ENCODE data around the gene LRMDA. TPM values are rescaled to one million over a fixed set of nuclear protein-coding genes. Genes with fewer than 3 reads are reported as not detected.

Gene LRMDA
- polyA plus RNA-seq, 2 of the 4 experiments (the other 2 are of a cell fraction) = 4.6 to 5.2 TPM

- ChIA-PET CTCF (no interaction called here), POLR2A (no interaction called here)
- ATAC-seq (no peak), FAIRE-seq (no peak), DNase-seq (ENCODE audit: low read depth in 1 of 2, low spot score in 1 of 2) (no peak)
- Histone ChIP-seq H3K27ac (no peak overlapping the region), H3K9me3 (no peaks in the 10 kb centered on the region), H3K4me3 (no peak overlapping the region), H3K4me1 (no peaks in the 10 kb centered on the region), H3K4me2 (no peak overlapping the region)
- TF ChIP-seq TFCP2L1 (CRISPR knock-in tag; IDR thresholded peaks at IDR 0.05) = no peak
- no peak for TF ChIP-seq NPAS2 (CRISPR knock-in tag; IDR thresholded peaks at IDR 0.05; ENCODE audit: borderline replicate concordance)
- TF ChIP-seq PBX3 (IDR thresholded peaks at IDR 0.05) = no peak
- TF ChIP-seq, protein P1, sequence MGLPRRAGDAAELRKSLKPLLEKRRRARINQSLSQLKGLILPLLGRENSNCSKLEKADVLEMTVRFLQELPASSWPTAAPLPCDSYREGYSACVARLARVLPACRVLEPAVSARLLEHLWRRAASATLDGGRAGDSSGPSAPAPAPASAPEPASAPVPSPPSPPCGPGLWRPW (IDR thresholded peaks at IDR 0.05) = no peak
- no peak for TF ChIP-seq E2F6 (IDR thresholded peaks at IDR 0.05; ENCODE audit: borderline replicate concordance, low read depth)
- no peak for TF ChIP-seq CEBPB (IDR thresholded peaks at IDR 0.05)
- TF ChIP-seq HOXB13 (CRISPR knock-in tag; IDR thresholded peaks at IDR 0.05; ENCODE audit: low read depth) = no peak
- no peak for TF ChIP-seq SREBF2 (IDR thresholded peaks at IDR 0.05)
- no peak for TF ChIP-seq BHLHE40 (IDR thresholded peaks at IDR 0.05; ENCODE audit: low read depth, low read length)
- no peak for TF ChIP-seq POLR2A (IDR thresholded peaks at IDR 0.05; ENCODE audit: low read length)
- WGBS (ENCODE audit: missing lambda C conversion rate) = 89% methylated on average over 5 of the region's 5 CpGs
Observed at GRCh38 chr10:75736151-75736640, 304.8 kb downstream of the LRMDA start.

- ChIA-PET CTCF (interaction anchor here (0.8 kb wide), 1 partner anchor 57 kb away, joined by 3 read pairs; no protein-coding TSS in a partner anchor), POLR2A (no interaction called here)
- Histone ChIP-seq H3K4me3 (no peak overlapping the region), H3K9me3 (no peaks in the 10 kb centered on the region), H3K4me2 (no peak overlapping the region), H3K27ac (no peak overlapping the region), H3K4me1 (no peaks in the 10 kb centered on the region)
- ATAC-seq (no peak), FAIRE-seq (no peak), DNase-seq (ENCODE audit: low read depth in 1 of 2, low spot score in 1 of 2) (no peak)
- TF ChIP-seq NFE2L2 (conservative IDR thresholded peaks at IDR 0.05; ENCODE audit: low read length) (no peak), FOXS1 (CRISPR knock-in tag; IDR thresholded peaks at IDR 0.05) (no peak)
- 67% methylated on average over 15 of the region's 15 CpGs for WGBS (ENCODE audit: missing lambda C conversion rate)
Observed at GRCh38 chr10:75736889-75737579, 305.6 kb downstream of the LRMDA start.

DNA sequence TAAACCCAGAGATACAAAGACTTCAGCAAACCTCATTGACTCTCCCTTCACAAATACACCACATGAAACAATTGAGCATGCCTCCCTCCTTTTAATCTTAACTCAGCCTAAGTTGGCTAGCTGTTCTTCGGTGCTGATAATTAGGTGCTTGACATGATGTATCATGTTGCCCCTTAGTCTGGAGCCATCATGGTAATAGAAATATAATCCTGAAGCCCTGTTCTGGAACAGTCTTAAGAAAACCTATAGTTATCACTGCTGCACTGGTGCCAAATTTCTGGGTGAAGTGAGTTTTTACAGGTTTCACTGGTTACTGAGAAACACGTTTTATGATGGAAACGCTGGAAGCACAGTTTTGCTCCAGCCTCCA is 306.1 kb downstream of the LRMDA start:
- Histone ChIP-seq H3K4me3 (no peak overlapping the region), H3K27ac (no peak overlapping the region), H3K9me3 (no peaks in the 10 kb centered on the region), H3K4me2 (no peak overlapping the region), H3K4me1 (no peaks in the 10 kb centered on the region)
- DNase-seq (ENCODE audit: low read depth in 1 of 2, low spot score in 1 of 2) (no peak), ATAC-seq (no peak), FAIRE-seq (no peak)
- no peak for TF ChIP-seq NPAS2 (CRISPR knock-in tag; IDR thresholded peaks at IDR 0.05; ENCODE audit: borderline replicate concordance)
- TF ChIP-seq HOXB13 (CRISPR knock-in tag; IDR thresholded peaks at IDR 0.05; ENCODE audit: low read depth) = no peak
- TF ChIP-seq POLR2A (IDR thresholded peaks at IDR 0.05; ENCODE audit: low read length) = no peak
- TF ChIP-seq RARB (CRISPR knock-in tag; IDR thresholded peaks at IDR 0.05) = no peak
- TF ChIP-seq ATOH8 (CRISPR knock-in tag; IDR thresholded peaks at IDR 0.05; ENCODE audit: low read depth) = no peak
- TF ChIP-seq, protein P2, sequence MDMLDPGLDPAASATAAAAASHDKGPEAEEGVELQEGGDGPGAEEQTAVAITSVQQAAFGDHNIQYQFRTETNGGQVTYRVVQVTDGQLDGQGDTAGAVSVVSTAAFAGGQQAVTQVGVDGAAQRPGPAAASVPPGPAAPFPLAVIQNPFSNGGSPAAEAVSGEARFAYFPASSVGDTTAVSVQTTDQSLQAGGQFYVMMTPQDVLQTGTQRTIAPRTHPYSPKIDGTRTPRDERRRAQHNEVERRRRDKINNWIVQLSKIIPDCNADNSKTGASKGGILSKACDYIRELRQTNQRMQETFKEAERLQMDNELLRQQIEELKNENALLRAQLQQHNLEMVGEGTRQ (IDR thresholded peaks at IDR 0.05) = no peak
- no peak for TF ChIP-seq MYC (IDR thresholded peaks at IDR 0.05; ENCODE audit: borderline replicate concordance, low read length)
- TF ChIP-seq JUN (IDR thresholded peaks at IDR 0.05) = no peak
- TF ChIP-seq GATA3 (IDR thresholded peaks at IDR 0.05; ENCODE audit: borderline replicate concordance) = no peak
- no peak for TF ChIP-seq FOXS1 (CRISPR knock-in tag; IDR thresholded peaks at IDR 0.05)
- TF ChIP-seq EP300 (IDR thresholded peaks at IDR 0.05) = no peak
- ChIA-PET POLR2A (no interaction called here), CTCF (interaction anchor here (0.8 kb wide), 1 partner anchor 57 kb away, joined by 3 read pairs; no protein-coding TSS in a partner anchor)
- WGBS (ENCODE audit: missing lambda C conversion rate) = 78% methylated on average over 3 of the region's 3 CpGs

All from A549 (cell line).